ENCODE data around the gene INPP5F. TPM values are rescaled to one million over a fixed set of nuclear protein-coding genes. Genes with fewer than 3 reads are reported as not detected.
"Not testable (repeated sequence)": the region's sequence is repeated elsewhere in the genome, so short reads cannot be mapped to it uniquely, and the experiment has no call there.

Gene INPP5F
- total and polyA plus RNA-seq, 12 donors, result 4.0 to 13.3 (median 6.4) TPM

- Histone ChIP-seq H3K27me3 (peaks cover 0 to 11% (median 0%) of the 10 kb centered on the region in 7 donors), H3K27ac (no peak overlapping the region), H3K9me3 (no peaks in the 10 kb centered on the region), H3K4me3 (no peak overlapping the region), H3K4me1 (peaks cover 0 to 30% (median 6%) of the 10 kb centered on the region in 9 donors), H3K36me3 (no peaks in the 10 kb centered on the region)
- ATAC-seq, result no peak
- TF ChIP-seq CTCF (IDR thresholded peaks at IDR 0.05), result no peak
- WGBS, 2 donors, result 67 to 81% methylated on average over 4 of the region's 4 CpGs
- DNase-seq, result no peak
- intact Hi-C loops (cut with DNase I), result no loop called here
Measured at GRCh38 chr10:119782981-119783664, 57.3 kb downstream of the INPP5F start.

DNA sequence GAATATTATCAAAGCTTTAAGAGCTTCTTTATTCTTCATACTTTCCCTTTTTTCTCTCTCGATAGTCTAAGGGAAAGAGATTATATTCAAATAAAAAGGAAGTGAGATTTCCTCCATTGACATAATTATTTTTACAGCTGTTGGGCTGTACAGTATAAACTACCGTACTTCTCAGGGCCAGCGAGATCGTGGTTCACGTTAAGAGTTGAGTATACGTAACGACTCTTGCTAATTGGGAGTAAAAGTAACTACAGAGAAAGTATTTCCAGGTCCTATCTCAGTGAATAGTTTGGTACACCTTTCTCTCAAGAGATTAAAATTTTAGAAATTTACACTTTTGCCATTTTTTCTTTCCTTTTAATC lies 57.8 kb downstream of the INPP5F start:
- H3K9me3 ChIP-seq, result no peaks in the 10 kb centered on the region
- H3K4me3 ChIP-seq, result no peak overlapping the region
- TF ChIP-seq CTCF (IDR thresholded peaks at IDR 0.05), result no peak
- H3K27me3 ChIP-seq, result peaks cover 0 to 11% (median 0%) of the 10 kb centered on the region in 7 donors
- DNase-seq (no peak), ATAC-seq (peak in 2 of 8 donors; percentile 38 to 53)
- intact Hi-C loops (cut with DNase I), result no loop called here
- 50 to 60% methylated on average over 7 of the region's 7 CpGs for WGBS, 2 donors
- H3K27ac ChIP-seq, result no peak overlapping the region
- H3K36me3 ChIP-seq, result no peaks in the 10 kb centered on the region
- H3K4me1 ChIP-seq, result peaks cover 0 to 30% (median 6%) of the 10 kb centered on the region in 9 donors

- Histone ChIP-seq H3K9me3 (no peaks in the 10 kb centered on the region), H3K4me3 (no peak overlapping the region), H3K27me3 (peaks cover 0 to 11% (median 0%) of the 10 kb centered on the region in 7 donors), H3K4me1 (peaks cover 0 to 30% (median 6%) of the 10 kb centered on the region in 9 donors), H3K36me3 (no peaks in the 10 kb centered on the region), H3K27ac (no peak overlapping the region)
- ATAC-seq (no peak), DNase-seq (no peak)
- intact Hi-C loops (cut with DNase I), result no loop called here
- WGBS, 2 donors, result 62 to 72% methylated on average over 7 of the region's 7 CpGs
- no peak for TF ChIP-seq CTCF (IDR thresholded peaks at IDR 0.05)
Measured at GRCh38 chr10:119784340-119785067, 58.7 kb downstream of the INPP5F start.

- Histone ChIP-seq H3K27ac (peak overlapping the region in 2 of 10 donors; percentile 25 to 52), H3K27me3 (peaks cover 0 to 11% (median 0%) of the 10 kb centered on the region in 7 donors), H3K36me3 (no peaks in the 10 kb centered on the region), H3K4me1 (peaks cover 0 to 30% (median 6%) of the 10 kb centered on the region in 9 donors), H3K9me3 (no peaks in the 10 kb centered on the region), H3K4me3 (no peak overlapping the region)
- no peak for TF ChIP-seq CTCF (IDR thresholded peaks at IDR 0.05)
- no peak for DNase-seq
- ATAC-seq, result peak in 3 of 8 donors; percentile 63 to 74 (median 68)
- intact Hi-C loops (cut with DNase I), result no loop called here
- WGBS, 2 donors, result 49 to 68% methylated on average over 5 of the region's 5 CpGs
Measured at GRCh38 chr10:119786117-119786769, 60.4 kb downstream of the INPP5F start.

DNA sequence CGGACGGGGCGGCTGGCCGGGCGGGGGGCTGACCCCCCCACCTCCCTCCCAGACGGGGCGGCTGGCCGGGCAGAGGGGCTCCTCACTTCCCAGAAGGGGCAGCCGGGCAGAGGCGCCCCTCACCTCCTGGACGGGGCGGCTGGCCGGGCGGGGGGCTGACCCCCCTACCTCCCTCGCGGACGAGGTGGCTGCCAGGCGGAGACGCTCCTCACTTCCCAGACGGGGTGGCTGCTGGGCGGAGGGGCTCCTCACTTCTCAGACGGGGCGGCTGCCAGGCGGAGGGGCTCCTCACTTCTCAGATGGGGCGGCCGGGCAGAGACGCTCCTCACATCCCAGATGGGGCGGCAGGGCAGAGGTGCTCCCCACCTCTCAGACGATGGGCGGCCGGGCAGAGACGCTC lies 69.3 kb downstream of the INPP5F start:
- not testable (repeated sequence) for H3K9me3 ChIP-seq, H3K4me3 ChIP-seq, DNase-seq, ATAC-seq, H3K27me3 ChIP-seq, H3K27ac ChIP-seq, H3K4me1 ChIP-seq
- peaks cover 0 to 49% (median 0%) of the 10 kb centered on the region in 9 donors for H3K36me3 ChIP-seq
- 98 to 99% methylated on average over 24 to 25 of the region's 32 CpGs for WGBS, 2 donors
- intact Hi-C loops (cut with DNase I), result loop anchor here in 1 of 10 donors (10.0 kb wide), 1 partner anchor 50 kb away; no protein-coding TSS in a partner anchor
